NT2/D1 (cell line): ENCODE measurements around the gene RNF115.

Experiments
- YY1 ChIP-seq: IDR thresholded peaks from 2 replicates; pipeline ENCODE4 v1.6.1; 2011; ENCODE audit not compliant: insufficient read length, insufficient read depth
- ZNF274 ChIP-seq: IDR thresholded peaks from 2 replicates; pipeline ENCODE4 v1.6.1; 2011; ENCODE audit warnings: mild to moderate bottlenecking, low read depth, low read length

DNA sequence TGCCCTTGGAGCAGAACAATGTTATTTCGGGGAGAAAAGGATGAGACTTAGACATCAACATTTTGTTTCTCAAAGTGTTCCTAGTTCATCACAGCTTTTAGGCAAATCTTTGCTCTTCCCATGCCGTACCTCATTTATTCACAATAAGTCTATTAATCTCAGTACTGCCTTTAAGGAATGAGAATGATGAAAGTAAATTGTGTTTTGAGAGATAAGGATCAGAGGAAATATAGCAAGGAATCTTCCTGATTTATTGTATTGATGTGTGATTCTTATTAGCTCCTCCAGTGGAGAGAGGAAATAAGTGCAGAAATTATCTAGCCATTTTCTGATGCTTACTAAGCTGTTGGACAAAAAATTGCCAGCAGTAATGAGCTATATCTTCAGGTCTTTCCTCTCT is 2.1 kb upstream of the RNF115 start:
- no peak for TF ChIP-seq ZNF274
- no peak for TF ChIP-seq YY1
